Kidney (tissue), 14 donors: ENCODE measurements around the gene CRIP3. TPM values are rescaled to one million over a fixed set of nuclear protein-coding genes. Genes with fewer than 3 reads are reported as not detected.
A peak's percentile ranks its signal among the peaks of the same experiment; 100 is the strongest.

Experiments used
- DNase-seq, 5 donors: peaks; one replicate each; pipeline ENCODE4 v3.0.0-alpha.2; 2013 to 2020
- FAIRE-seq: peaks from 2 replicates; lab custom pipeline; 2012; peaks lifted over from hg19 to GRCh38; lab: Jason Lieb, UNC
- H3K27ac ChIP-seq, 2 donors: one replicate each; pipeline ENCODE4 v1.7.0; 2013; ENCODE audit warnings: low read depth in 2 of 2, low read length in 2 of 2, inconsistent platforms in 1 of 2
- H3K27me3 ChIP-seq: one replicate; pipeline ENCODE4 v1.7.1; 2013; ENCODE audit warnings: low read length, inconsistent platforms; ENCODE audit not compliant: control insufficient read depth, insufficient read depth
- H3K36me3 ChIP-seq, 3 donors: one replicate each; pipeline versions ENCODE4 v1.7.0 to v1.7.1; 2013; ENCODE audit warnings: low read length in 3 of 3, control low read depth in 1 of 3, inconsistent platforms in 1 of 3; ENCODE audit not compliant: insufficient read depth in 3 of 3, control insufficient read depth in 2 of 3
- H3K4me1 ChIP-seq, 3 donors: one replicate each; pipeline versions ENCODE4 v1.7.0 to v1.7.1; 2013; ENCODE audit warnings: low read length in 3 of 3, inconsistent platforms in 1 of 3, low read depth in 1 of 3; ENCODE audit not compliant: control insufficient read depth in 2 of 3, insufficient read depth in 2 of 3
- H3K4me3 ChIP-seq, 3 donors: one replicate each; pipeline versions ENCODE4 v1.7.0 to v1.8.1; 2013; ENCODE audit warnings: low read length in 3 of 3, control low read depth in 1 of 3, inconsistent platforms in 1 of 3
- H3K9ac ChIP-seq, 3 donors: one replicate each; pipeline versions ENCODE4 v1.7.0 to v1.7.1; 2013; ENCODE audit warnings: low read length in 3 of 3, control low read depth in 1 of 3, inconsistent platforms in 1 of 3
- H3K9me3 ChIP-seq, 3 donors: one replicate each; pipeline versions ENCODE4 v1.7.0 to v1.7.1; 2013; ENCODE audit warnings: low read length in 3 of 3, control low read depth in 1 of 3, inconsistent platforms in 1 of 3; ENCODE audit not compliant: control insufficient read depth in 2 of 3, insufficient read depth in 1 of 3
- intact Hi-C: fragments of 100-400 bp; cut with DNase I; formaldehyde crosslinking; loops from one replicate; pipeline ENCODE4 v1.11.1; 2022
- polyA plus RNA-seq: library from polyadenylated mRNA; stranded (reverse); fragments of 350-450 nt; fragmentation: Illumina TruSeq; extraction: RNeasy Lipid Tissue Mini Kit (QIAGEN cat#74804); gene quantifications from one replicate; pipeline ENCODE4 v1.2.3, GENCODE V29; 2014; ENCODE audit warnings: low read depth, low replicate concordance; ENCODE audit not compliant: insufficient read depth
- total RNA-seq: library from RNA; stranded (reverse); fragmentation: NEBNext Ultra II Directional; extraction: Animal tissue kit (Norgen Biotek cat#: 25700); gene quantifications from one replicate; pipeline ENCODE4 v1.2.1, GENCODE V29; 2021
- TF ChIP-seq, protein P1 (sequence below): IDR thresholded peaks from 3 replicates; pipeline ENCODE4 v1.5.1; 2012; ENCODE audit warnings: mild to moderate bottlenecking, moderate library complexity, borderline replicate concordance; ENCODE audit not compliant: insufficient read depth; ENCODE audit errors: extremely low read depth
- donor health status: control.
- donor health status: control.
- donor health status: control.
- donor health status: control.
- donor health status: control.
- donor health status: DM: yes; HTN: yes; CAD: no.
- donor health status: Normal renal cell carcinoma (clear cell type).

CRIP3 gene
- total and polyA plus RNA-seq, 2 donors from 2014 or later = 5.6 to 14.3 TPM

DNA sequence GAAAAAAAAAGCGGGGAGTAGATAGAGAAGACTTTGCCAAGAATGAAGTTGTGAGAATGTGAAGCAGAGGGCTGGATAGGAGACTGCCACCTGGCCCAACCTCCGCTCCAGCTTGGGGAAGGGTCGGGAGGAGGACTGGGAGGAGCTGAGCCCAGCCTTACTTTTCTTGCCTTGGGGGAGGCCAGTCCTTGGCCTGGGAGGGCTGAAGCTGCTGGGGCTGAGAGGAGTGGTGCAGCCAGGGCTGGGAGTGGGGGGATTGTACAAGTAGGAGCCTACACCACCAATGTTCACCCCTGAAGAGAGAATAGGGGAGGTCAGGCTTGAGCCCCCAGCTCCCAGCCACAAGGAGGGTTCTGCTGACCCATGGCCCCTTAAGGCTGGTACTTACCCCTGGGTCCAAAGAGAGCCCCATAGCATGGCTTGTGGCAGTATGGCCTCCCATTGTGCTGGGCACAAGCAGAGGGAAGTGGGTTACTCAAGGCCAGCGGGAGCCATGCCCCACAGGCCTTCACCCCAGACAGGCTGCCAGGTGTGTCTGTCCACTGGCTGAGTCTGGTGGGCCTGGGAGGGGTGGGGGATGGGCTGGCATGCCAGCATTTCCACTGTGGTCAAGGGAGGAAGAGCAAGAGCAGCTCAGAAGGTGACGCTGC is 1.1 kb downstream of the CRIP3 start:
- intact Hi-C loops = no loop called here
- peak overlapping the region in 1 of 2 donors; percentile 27 for H3K27ac ChIP-seq
- H3K27me3 ChIP-seq = no peaks in the 10 kb centered on the region
- DNase-seq (peak in 1 of 5 donors; percentile 61), FAIRE-seq (no peak)
- H3K4me1 ChIP-seq = peaks cover 0 to 8% (median 0%) of the 10 kb centered on the region in 3 donors
- H3K9ac ChIP-seq = no peak overlapping the region
- no peaks in the 10 kb centered on the region for H3K9me3 ChIP-seq
- H3K4me3 ChIP-seq = no peak overlapping the region
- TF ChIP-seq, protein P1, sequence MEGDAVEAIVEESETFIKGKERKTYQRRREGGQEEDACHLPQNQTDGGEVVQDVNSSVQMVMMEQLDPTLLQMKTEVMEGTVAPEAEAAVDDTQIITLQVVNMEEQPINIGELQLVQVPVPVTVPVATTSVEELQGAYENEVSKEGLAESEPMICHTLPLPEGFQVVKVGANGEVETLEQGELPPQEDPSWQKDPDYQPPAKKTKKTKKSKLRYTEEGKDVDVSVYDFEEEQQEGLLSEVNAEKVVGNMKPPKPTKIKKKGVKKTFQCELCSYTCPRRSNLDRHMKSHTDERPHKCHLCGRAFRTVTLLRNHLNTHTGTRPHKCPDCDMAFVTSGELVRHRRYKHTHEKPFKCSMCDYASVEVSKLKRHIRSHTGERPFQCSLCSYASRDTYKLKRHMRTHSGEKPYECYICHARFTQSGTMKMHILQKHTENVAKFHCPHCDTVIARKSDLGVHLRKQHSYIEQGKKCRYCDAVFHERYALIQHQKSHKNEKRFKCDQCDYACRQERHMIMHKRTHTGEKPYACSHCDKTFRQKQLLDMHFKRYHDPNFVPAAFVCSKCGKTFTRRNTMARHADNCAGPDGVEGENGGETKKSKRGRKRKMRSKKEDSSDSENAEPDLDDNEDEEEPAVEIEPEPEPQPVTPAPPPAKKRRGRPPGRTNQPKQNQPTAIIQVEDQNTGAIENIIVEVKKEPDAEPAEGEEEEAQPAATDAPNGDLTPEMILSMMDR = no peak
- H3K36me3 ChIP-seq = no peaks in the 10 kb centered on the region

DNA sequence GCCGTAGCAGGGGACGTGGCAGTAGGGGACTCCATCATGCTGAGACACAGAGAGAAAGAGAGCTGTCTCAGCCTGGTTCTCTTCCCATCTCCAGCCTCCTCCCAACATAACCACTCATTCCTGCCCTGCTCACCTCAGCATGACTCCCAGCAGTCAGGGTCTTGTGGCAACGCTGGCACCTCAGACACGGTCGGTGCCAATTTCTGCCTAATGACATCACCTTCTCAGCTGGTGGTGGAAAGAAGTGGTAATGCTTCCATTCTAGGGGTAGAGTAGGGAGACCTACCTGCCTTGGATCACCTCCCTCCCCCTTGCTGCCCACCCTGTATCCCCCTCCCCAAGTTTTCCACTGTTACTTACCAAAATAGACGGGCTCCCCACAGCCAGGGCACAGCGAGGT is 2.5 kb downstream of the CRIP3 start:
- Histone ChIP-seq H3K9me3 (no peaks in the 10 kb centered on the region), H3K27ac (no peak overlapping the region), H3K4me3 (no peak overlapping the region), H3K36me3 (no peaks in the 10 kb centered on the region), H3K4me1 (peaks cover 0 to 8% (median 0%) of the 10 kb centered on the region in 3 donors), H3K27me3 (no peaks in the 10 kb centered on the region), H3K9ac (no peak overlapping the region)
- no peak for FAIRE-seq
- DNase-seq = peak in 1 of 5 donors; percentile 26
- TF ChIP-seq, protein P1 = no peak
- intact Hi-C loops = no loop called here

GRCh38 chr6:43304882-43305281 is 3.7 kb downstream of the CRIP3 start:
- Histone ChIP-seq H3K36me3 (no peaks in the 10 kb centered on the region), H3K4me3 (no peak overlapping the region), H3K4me1 (peaks cover 0 to 8% (median 0%) of the 10 kb centered on the region in 3 donors), H3K9me3 (no peaks in the 10 kb centered on the region), H3K27ac (no peak overlapping the region), H3K9ac (no peak overlapping the region), H3K27me3 (no peaks in the 10 kb centered on the region)
- FAIRE-seq (no peak), DNase-seq (no peak)
- TF ChIP-seq, protein P1 = no peak
- intact Hi-C loops = no loop called here
